Fibroblast of upper back skin (primary cell): ENCODE data around the gene RNF113A.
"Not testable (repeated sequence)": the region's sequence is repeated elsewhere in the genome, so short reads cannot be mapped to it uniquely, and the experiment has no call there.

Source experiments
- DNase-seq: peaks from one replicate; pipeline ENCODE4 v3.0.0-alpha.2; 2013

RNF113A gene

GRCh38 chrX:119828446-119828845, 43.1 kb downstream of the RNF113A start:
- no peak for DNase-seq

- peak; percentile 2 for DNase-seq
Observed at GRCh38 chrX:119826399-119826959, 45.1 kb downstream of the RNF113A start.

- DNase-seq: not testable (repeated sequence)
Observed at GRCh38 chrX:119824221-119824620, 47.3 kb downstream of the RNF113A start.

GRCh38 chrX:119821703-119822102, 49.8 kb downstream of the RNF113A start:
- not testable (repeated sequence) for DNase-seq
